Placental pericyte (primary cell): ENCODE data around the gene PHF14. TPM values are rescaled to one million over a fixed set of nuclear protein-coding genes. Genes with fewer than 3 reads are reported as not detected.

ENCODE experiments used
- total RNA-seq: library from RNA; depleted of rRNA; stranded (reverse); fragments of >200 nt; gene quantifications from 2 replicates; pipeline ENCODE4 v1.2.3, GENCODE V29; 2012

Gene PHF14
- total RNA-seq: 18.4 and 24.8 TPM in 2 replicates

GRCh38 chr7:10973061-10973941, at the start of gene PHF14:
Gene PHF14, plus strand, starts transcription at chr7:10973872. Its CDS starts 452 bp downstream, at chr7:10974324.

